ENCODE measurements around the gene LY6G6D. TPM values are rescaled to one million over a fixed set of nuclear protein-coding genes. Genes with fewer than 3 reads are reported as not detected.
A peak's percentile ranks its signal among the peaks of the same experiment; 100 is the strongest.

Gene LY6G6D
- total RNA-seq, 1 experiment from 2014 or later = not detected

- H3K27me3 ChIP-seq (replicated peaks; ENCODE audit: insufficient read depth, low read depth, low read length, poor library complexity) = no peaks in the 10 kb centered on the region
- no peak overlapping the region for H3K4me3 ChIP-seq (ENCODE audit: low read depth, low read length, poor library complexity, severe bottlenecking)
- peaks cover 23% of the 10 kb centered on the region for H3K36me3 ChIP-seq (ENCODE audit: insufficient read depth, low read length, poor library complexity, severe bottlenecking)
- no peak overlapping the region for H3K27ac ChIP-seq (ENCODE audit: low read depth, low read length, poor library complexity, severe bottlenecking)
- ChIA-PET POLR2A (ENCODE audit: low non-redundant PET) (no interaction called here), CTCF (interaction anchor here (0.5 kb wide), 1 partner anchor 77 kb away, joined by 4 read pairs; no protein-coding TSS in a partner anchor)
- H3K9me3 ChIP-seq (ENCODE audit: low read depth, low read length, poor library complexity, severe bottlenecking) = no peaks in the 10 kb centered on the region
- intact Hi-C loops (cut with micrococcal nuclease; ENCODE audit: unreplicated experiment) = loop anchor here (10.0 kb wide), 1 partner anchor 267 kb away; the partner anchor contains the start of genes NELFE and SKIC2
- no TSS peak for BruUV-seq (replicated peaks)
- no peak for DNase-seq (ENCODE audit: low spot score)
- TF ChIP-seq EZH2 (IDR thresholded peaks at IDR 0.05; ENCODE audit: borderline replicate concordance, low read depth, low read length, poor library complexity, severe bottlenecking) = no peak
- TF ChIP-seq CTCF (conservative IDR thresholded peaks at IDR 0.05; ENCODE audit: low read depth, low read length) = no peak
- H3K4me1 ChIP-seq (ENCODE audit: insufficient read depth, low read length, poor library complexity, severe bottlenecking) = no peaks in the 10 kb centered on the region
Measured at GRCh38 chr6:31687860-31688693, 27.1 kb upstream of the LY6G6D start.

GRCh38 chr6:31689249-31690110 lies 25.7 kb upstream of the LY6G6D start:
- POLR2A ChIA-PET (ENCODE audit: low non-redundant PET) = no interaction called here
- TF ChIP-seq CTCF (conservative IDR thresholded peaks at IDR 0.05; ENCODE audit: low read depth, low read length) (peak; percentile 58), EZH2 (IDR thresholded peaks at IDR 0.05; ENCODE audit: borderline replicate concordance, low read depth, low read length, poor library complexity, severe bottlenecking) (no peak)

GRCh38 chr6:31690231-31691077 lies 24.7 kb upstream of the LY6G6D start:
- CTCF ChIA-PET = interaction anchor here (0.6 kb wide), 1 partner anchor 39 kb away, joined by 3 read pairs; no protein-coding TSS in a partner anchor
- H3K27ac ChIP-seq (ENCODE audit: low read depth, low read length, poor library complexity, severe bottlenecking) = no peak overlapping the region
- no peak for TF ChIP-seq EZH2 (IDR thresholded peaks at IDR 0.05; ENCODE audit: borderline replicate concordance, low read depth, low read length, poor library complexity, severe bottlenecking)
- TF ChIP-seq CTCF (conservative IDR thresholded peaks at IDR 0.05; ENCODE audit: low read depth, low read length) = no peak
- no peak for DNase-seq (ENCODE audit: low spot score)
- POLR2A ChIA-PET (ENCODE audit: low non-redundant PET) = no interaction called here
- H3K9me3 ChIP-seq (ENCODE audit: low read depth, low read length, poor library complexity, severe bottlenecking) = no peaks in the 10 kb centered on the region
- peaks cover 30% of the 10 kb centered on the region for H3K36me3 ChIP-seq (ENCODE audit: insufficient read depth, low read length, poor library complexity, severe bottlenecking)
- BruUV-seq (replicated peaks) = no TSS peak
- intact Hi-C loops (cut with micrococcal nuclease; ENCODE audit: unreplicated experiment) = no loop called here
- no peak overlapping the region for H3K4me3 ChIP-seq (ENCODE audit: low read depth, low read length, poor library complexity, severe bottlenecking)
- H3K27me3 ChIP-seq (replicated peaks; ENCODE audit: insufficient read depth, low read depth, low read length, poor library complexity) = no peaks in the 10 kb centered on the region
- no peaks in the 10 kb centered on the region for H3K4me1 ChIP-seq (ENCODE audit: insufficient read depth, low read length, poor library complexity, severe bottlenecking)

More at GRCh38 chr6:31689249-31690110, 25.7 kb upstream of the LY6G6D start:
- H3K9me3 ChIP-seq (ENCODE audit: low read depth, low read length, poor library complexity, severe bottlenecking) = no peaks in the 10 kb centered on the region
- intact Hi-C loops (cut with micrococcal nuclease; ENCODE audit: unreplicated experiment) = loop anchor here (10.0 kb wide), 1 partner anchor 265 kb away; the partner anchor contains the start of genes NELFE and SKIC2
- no peak for DNase-seq (ENCODE audit: low spot score)
- no TSS peak for BruUV-seq (replicated peaks)
- CTCF ChIA-PET = no interaction called here
- no peak overlapping the region for H3K27ac ChIP-seq (ENCODE audit: low read depth, low read length, poor library complexity, severe bottlenecking)
- H3K36me3 ChIP-seq (ENCODE audit: insufficient read depth, low read length, poor library complexity, severe bottlenecking) = peaks cover 23% of the 10 kb centered on the region
- H3K27me3 ChIP-seq (replicated peaks; ENCODE audit: insufficient read depth, low read depth, low read length, poor library complexity) = no peaks in the 10 kb centered on the region
- H3K4me1 ChIP-seq (ENCODE audit: insufficient read depth, low read length, poor library complexity, severe bottlenecking) = no peaks in the 10 kb centered on the region
- no peak overlapping the region for H3K4me3 ChIP-seq (ENCODE audit: low read depth, low read length, poor library complexity, severe bottlenecking)
